Measurements from ENCODE around the gene PON1. TPM values are rescaled to one million over a fixed set of nuclear protein-coding genes. Genes with fewer than 3 reads are reported as not detected.

PON1 gene
- polyA plus RNA-seq, 1 experiment, result not detected

GRCh38 chr7:95323410-95324129, 762 bp downstream of the PON1 start:
- ChIA-PET CTCF (no interaction called here), POLR2A (interaction anchor here (0.5 kb wide), 1 partner anchor 139 kb away, joined by 6 read pairs; no protein-coding TSS in a partner anchor)
- Histone ChIP-seq H3K9me3 (ENCODE audit: control insufficient read depth, insufficient read depth, low read length) (no peaks in the 10 kb centered on the region), H3K27ac (ENCODE audit: low read depth, low read length) (no peak overlapping the region), H3K27me3 (ENCODE audit: control insufficient read depth, insufficient read depth, low read length) (no peaks in the 10 kb centered on the region), H3K4me3 (ENCODE audit: low read depth, low read length) (no peak overlapping the region)
- TF ChIP-seq CTCF (IDR thresholded peaks at IDR 0.05; ENCODE audit: low read depth, low read length), result no peak
- DNase-seq (ENCODE audit: low read depth, low spot score), result no peak

GRCh38 chr7:95322854-95323253, 1.5 kb downstream of the PON1 start:
- Histone ChIP-seq H3K27me3 (ENCODE audit: control insufficient read depth, insufficient read depth, low read length) (no peaks in the 10 kb centered on the region), H3K4me3 (ENCODE audit: low read depth, low read length) (no peak overlapping the region), H3K9me3 (ENCODE audit: control insufficient read depth, insufficient read depth, low read length) (no peaks in the 10 kb centered on the region), H3K27ac (ENCODE audit: low read depth, low read length) (no peak overlapping the region)
- TF ChIP-seq CTCF (IDR thresholded peaks at IDR 0.05; ENCODE audit: low read depth, low read length), result no peak
- no peak for DNase-seq (ENCODE audit: low read depth, low spot score)
- ChIA-PET POLR2A (interaction anchor here (0.5 kb wide), 1 partner anchor 140 kb away, joined by 6 read pairs; no protein-coding TSS in a partner anchor), CTCF (no interaction called here)

- Histone ChIP-seq H3K9me3 (ENCODE audit: control insufficient read depth, insufficient read depth, low read length) (no peaks in the 10 kb centered on the region), H3K4me3 (ENCODE audit: low read depth, low read length) (no peak overlapping the region), H3K27me3 (ENCODE audit: control insufficient read depth, insufficient read depth, low read length) (no peaks in the 10 kb centered on the region), H3K27ac (ENCODE audit: low read depth, low read length) (no peak overlapping the region)
- no peak for TF ChIP-seq CTCF (IDR thresholded peaks at IDR 0.05; ENCODE audit: low read depth, low read length)
- no peak for DNase-seq (ENCODE audit: low read depth, low spot score)
- ChIA-PET CTCF (no interaction called here), POLR2A (no interaction called here)
Measured at GRCh38 chr7:95322396-95322795, 1.9 kb downstream of the PON1 start.

GRCh38 chr7:95321720-95322119, 2.6 kb downstream of the PON1 start:
- ChIA-PET CTCF (no interaction called here), POLR2A (no interaction called here)
- no peak overlapping the region for H3K27ac ChIP-seq (ENCODE audit: low read depth, low read length)
- no peaks in the 10 kb centered on the region for H3K27me3 ChIP-seq (ENCODE audit: control insufficient read depth, insufficient read depth, low read length)
- H3K9me3 ChIP-seq (ENCODE audit: control insufficient read depth, insufficient read depth, low read length), result no peaks in the 10 kb centered on the region
- H3K4me3 ChIP-seq (ENCODE audit: low read depth, low read length), result no peak overlapping the region
- no peak for DNase-seq (ENCODE audit: low read depth, low spot score)
- TF ChIP-seq CTCF (IDR thresholded peaks at IDR 0.05; ENCODE audit: low read depth, low read length), result no peak

- ChIA-PET POLR2A (no interaction called here), CTCF (no interaction called here)
Measured at GRCh38 chr7:95320651-95321050, 3.7 kb downstream of the PON1 start.

More at GRCh38 chr7:95320651-95321050, 3.7 kb downstream of the PON1 start:
- H3K27ac ChIP-seq (ENCODE audit: low read depth, low read length), result no peak overlapping the region
- no peak overlapping the region for H3K4me3 ChIP-seq (ENCODE audit: low read depth, low read length)
- DNase-seq (ENCODE audit: low read depth, low spot score), result no peak
- H3K9me3 ChIP-seq (ENCODE audit: control insufficient read depth, insufficient read depth, low read length), result no peaks in the 10 kb centered on the region
- no peaks in the 10 kb centered on the region for H3K27me3 ChIP-seq (ENCODE audit: control insufficient read depth, insufficient read depth, low read length)
- no peak for TF ChIP-seq CTCF (IDR thresholded peaks at IDR 0.05; ENCODE audit: low read depth, low read length)

Measured in AG04450 (cell line).